Adrenal gland (tissue), 12 donors: ENCODE results near the gene TMPRSS12. TPM values are rescaled to one million over a fixed set of nuclear protein-coding genes. Genes with fewer than 3 reads are reported as not detected.
"Not testable (repeated sequence)": the region's sequence is repeated elsewhere in the genome, so short reads cannot be mapped to it uniquely, and the experiment has no call there.

ENCODE experiments used
- DNase-seq, 7 donors: peaks; one replicate each; pipeline ENCODE4 v3.0.0-alpha.2; 2019 to 2020
- H3K27ac ChIP-seq, 5 donors: fragments of 200-600 bp; sonication (generic) in 4 of 5; 1 replicate in 3 of 5; 2 replicates in 2 of 5; pipeline versions ENCODE4 v1.5.1 to v1.8.0; 2016 to 2020; ENCODE audit warnings: mild to moderate bottlenecking in 1 of 5
- H3K27me3 ChIP-seq: fragments of 200-600 bp; 2 replicates; pipeline ENCODE4 v1.8.0; 2021
- H3K36me3 ChIP-seq, 2 donors: fragments of 200-600 bp; replicated peaks in 1 of 2; 1 replicate in 1 of 2; 2 replicates in 1 of 2; pipeline versions ENCODE4 v1.5.1 to v1.8.0; 2018 to 2022
- H3K4me1 ChIP-seq, 2 donors: fragments of 200-600 bp; replicated peaks in 1 of 2; 1 replicate in 1 of 2; 2 replicates in 1 of 2; pipeline versions ENCODE4 v1.5.1 to v1.8.0; 2018 to 2021
- H3K4me3 ChIP-seq, 4 donors: fragments of 200-600 bp; sonication (generic) in 3 of 4; one replicate each; pipeline ENCODE4 v1.5.1; 2016 to 2018
- H3K9me3 ChIP-seq, 3 donors: fragments of 200-600 bp; sonication (generic) in 1 of 3; replicated peaks in 1 of 3; 1 replicate in 2 of 3; 2 replicates in 1 of 3; pipeline versions ENCODE4 v1.5.1 to v1.8.0; 2016 to 2021
- POLR2A ChIP-seq, 2 donors: fragments of 450-650 bp; IDR thresholded peaks; one replicate each; pipeline ENCODE4 v1.6.1; 2017; ENCODE audit warnings: antibody characterized with exemption in 2 of 2, mild to moderate bottlenecking in 2 of 2, moderate library complexity in 1 of 2
- WGBS, 4 donors: extraction: QIAGEN DNeasy Blood & Tissue Kit in 2 of 4; methylation state at CpG; one replicate each; pipeline versions ENCODE4 v1.1.5 to v1.1.7; 2013 to 2017; 5-methylcytosine and 5-hydroxymethylcytosine counted together
- intact Hi-C, 2 donors: fragments of 100-400 bp; cut with DNase I; formaldehyde crosslinking; loops; one replicate each; pipeline versions ENCODE4 v1.14.1 to v1.15.0; 2022 to 2023
- polyA plus RNA-seq, 3 donors: library from polyadenylated mRNA; stranded (reverse); fragments of 200-250 nt in 2 of 3; fragments of 350-450 nt in 1 of 3; fragmentation: Illumina TruSeq in 1 of 3; extraction: RNeasy Lipid Tissue Mini Kit (QIAGEN cat#74804) in 1 of 3; gene quantifications; one replicate each; pipeline ENCODE4 v1.2.3, GENCODE V29; 2013 to 2014
- total RNA-seq, 9 donors: library from RNA; depleted of rRNA in 4 of 9; stranded (reverse); fragments of >200 nt in 4 of 9; fragments of 120-200 nt in 1 of 9; fragmentation: NEBNext Ultra II Directional in 1 of 9; extraction: Animal tissue kit (Norgen Biotek cat#: 25700) in 1 of 9; gene quantifications; one replicate each; pipeline versions ENCODE4 v1.1.0 to v1.2.4, GENCODE V29; 2013 to 2023
- TF ChIP-seq, protein P1 (sequence below), 6 experiments: fragments of 450-650 bp in 4 of 6; fragments of 200-600 bp in 2 of 6; sonication (generic) in 1 of 6; IDR thresholded peaks; 1 replicate in 5 of 6; 2 replicates in 1 of 6; pipeline versions ENCODE4 v1.5.1 to v1.8.0; 2016 to 2021; ENCODE audit warnings: antibody characterized with exemption in 6 of 6, mild to moderate bottlenecking in 2 of 6, moderate library complexity in 1 of 6
- donor health status: healthy with polysubstance abuse.
- donor health status: Bipolar disorder and iron deficiency.
- donor health status: DM: yes; HTN: yes; CAD: no.
- donor health status: DM: no; HTN: no; CAD: no.
- donor health status: DM: no; HTN: no; CAD: no.
- donor health status: DM: yes; HTN: yes; CAD: no.

TMPRSS12 gene
- total and polyA plus RNA-seq, 12 donors: 0.03 to 0.39 TPM; not detected in 10

DNA sequence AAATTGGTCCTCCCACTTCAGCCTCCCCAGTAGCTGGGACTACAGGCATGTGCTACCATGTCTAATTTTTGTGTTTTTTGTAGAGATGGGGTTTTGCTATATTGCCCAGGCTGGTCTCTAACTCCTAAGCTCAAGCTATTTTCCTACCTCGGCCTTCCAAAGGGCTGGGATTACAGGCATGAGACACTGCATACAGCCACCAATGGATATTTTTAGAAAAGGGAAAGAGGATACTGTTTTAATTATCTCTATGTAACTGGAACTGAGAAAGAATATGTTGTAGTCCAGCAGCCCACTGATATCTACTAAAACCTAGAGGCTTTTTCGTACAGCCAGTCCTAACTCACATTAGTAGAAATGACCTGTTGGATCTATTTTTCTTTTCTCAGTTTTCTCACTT lies 6.2 kb downstream of the TMPRSS12 start:
- WGBS, 4 donors: 87 to 100% (median 93%) methylated on average over 2 of the region's 2 CpGs
- DNase-seq: no peak
- Histone ChIP-seq H3K4me3 (no peak overlapping the region), H3K36me3 (no peaks in the 10 kb centered on the region), H3K4me1 (no peaks in the 10 kb centered on the region), H3K27ac (no peak overlapping the region), H3K27me3 (no peaks in the 10 kb centered on the region), H3K9me3 (no peaks in the 10 kb centered on the region)
- TF ChIP-seq POLR2A (IDR thresholded peaks at IDR 0.05): no peak
- TF ChIP-seq, protein P1, sequence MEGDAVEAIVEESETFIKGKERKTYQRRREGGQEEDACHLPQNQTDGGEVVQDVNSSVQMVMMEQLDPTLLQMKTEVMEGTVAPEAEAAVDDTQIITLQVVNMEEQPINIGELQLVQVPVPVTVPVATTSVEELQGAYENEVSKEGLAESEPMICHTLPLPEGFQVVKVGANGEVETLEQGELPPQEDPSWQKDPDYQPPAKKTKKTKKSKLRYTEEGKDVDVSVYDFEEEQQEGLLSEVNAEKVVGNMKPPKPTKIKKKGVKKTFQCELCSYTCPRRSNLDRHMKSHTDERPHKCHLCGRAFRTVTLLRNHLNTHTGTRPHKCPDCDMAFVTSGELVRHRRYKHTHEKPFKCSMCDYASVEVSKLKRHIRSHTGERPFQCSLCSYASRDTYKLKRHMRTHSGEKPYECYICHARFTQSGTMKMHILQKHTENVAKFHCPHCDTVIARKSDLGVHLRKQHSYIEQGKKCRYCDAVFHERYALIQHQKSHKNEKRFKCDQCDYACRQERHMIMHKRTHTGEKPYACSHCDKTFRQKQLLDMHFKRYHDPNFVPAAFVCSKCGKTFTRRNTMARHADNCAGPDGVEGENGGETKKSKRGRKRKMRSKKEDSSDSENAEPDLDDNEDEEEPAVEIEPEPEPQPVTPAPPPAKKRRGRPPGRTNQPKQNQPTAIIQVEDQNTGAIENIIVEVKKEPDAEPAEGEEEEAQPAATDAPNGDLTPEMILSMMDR (IDR thresholded peaks at IDR 0.05): no peak
- intact Hi-C loops: loop anchor here in 1 of 2 donors (10.0 kb wide), 1 partner anchor 116 kb away; no protein-coding TSS in a partner anchor

DNA sequence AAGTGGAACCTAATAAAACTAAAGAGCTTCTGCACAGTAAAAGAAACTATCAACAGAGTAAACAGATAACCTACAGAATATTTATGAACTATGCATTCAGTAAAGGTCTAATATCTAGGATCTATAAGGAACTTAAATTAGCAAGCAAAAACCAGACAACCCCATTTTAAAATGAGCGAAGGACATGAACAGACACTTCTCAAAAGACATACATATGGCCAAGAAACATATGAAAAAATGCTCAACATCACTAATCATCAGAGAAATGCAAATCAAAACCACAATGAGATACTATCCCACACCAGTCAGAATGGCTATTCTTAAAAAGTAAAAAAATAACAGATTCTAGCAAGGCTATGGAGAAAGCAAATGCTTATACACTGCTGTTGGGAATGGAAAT lies 12.5 kb downstream of the TMPRSS12 start:
- H3K27me3 ChIP-seq, H3K36me3 ChIP-seq, H3K9me3 ChIP-seq, H3K4me3 ChIP-seq, DNase-seq, intact Hi-C loops, H3K4me1 ChIP-seq, H3K27ac ChIP-seq: not testable (repeated sequence)
- WGBS, 4 donors: 84 to 96% (median 93%) methylated on average over 1 of the region's 1 CpG

GRCh38 chr12:50855679-50856078 lies 13.0 kb downstream of the TMPRSS12 start:
- H3K4me3 ChIP-seq, H3K36me3 ChIP-seq, H3K4me1 ChIP-seq, H3K27me3 ChIP-seq, H3K27ac ChIP-seq, DNase-seq, intact Hi-C loops, H3K9me3 ChIP-seq: not testable (repeated sequence)
- 76 to 91% (median 82%) methylated on average over 2 of the region's 2 CpGs for WGBS, 4 donors

DNA sequence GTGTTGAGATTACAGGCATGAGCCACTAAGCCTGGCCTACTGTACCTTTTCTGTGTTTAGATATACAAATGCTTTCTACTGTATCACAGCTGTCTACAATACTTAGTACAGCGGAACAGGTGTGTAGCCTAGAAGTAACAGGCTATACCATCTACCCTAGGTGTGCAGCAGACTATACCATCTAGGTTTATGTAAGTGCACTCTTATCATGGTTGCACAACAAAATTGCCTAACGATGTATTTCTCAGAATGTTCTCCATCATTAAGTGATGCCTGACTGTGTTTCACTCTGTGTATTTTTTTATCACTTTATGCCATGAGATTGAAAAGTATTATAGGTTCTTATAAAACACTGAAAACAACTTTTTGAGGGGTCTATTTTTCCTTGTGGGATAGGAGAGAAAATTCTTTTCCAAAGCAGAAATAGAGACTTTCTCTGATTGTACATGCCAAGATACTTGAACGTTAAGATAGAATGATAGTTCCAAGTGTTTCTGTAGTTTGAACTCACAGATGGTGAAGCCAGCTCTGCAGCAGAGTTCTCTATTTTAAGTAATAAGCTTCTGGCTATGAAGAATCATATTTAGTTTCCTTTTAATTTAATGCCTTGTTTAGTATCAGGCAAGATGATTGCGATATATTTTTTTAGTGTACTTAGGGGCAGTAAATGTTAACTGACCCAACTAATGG lies 17.0 kb downstream of the TMPRSS12 start:
- 75 to 83% (median 79%) methylated on average over 4 of the region's 4 CpGs for WGBS, 4 donors
- Histone ChIP-seq H3K4me3 (no peak overlapping the region), H3K27me3 (no peaks in the 10 kb centered on the region), H3K4me1 (no peaks in the 10 kb centered on the region), H3K27ac (no peak overlapping the region), H3K9me3 (no peaks in the 10 kb centered on the region), H3K36me3 (no peaks in the 10 kb centered on the region)
- intact Hi-C loops: no loop called here
- DNase-seq: no peak
- TF ChIP-seq, protein P1 (IDR thresholded peaks at IDR 0.05): no peak
- TF ChIP-seq POLR2A (IDR thresholded peaks at IDR 0.05): no peak

- Histone ChIP-seq H3K9me3 (no peaks in the 10 kb centered on the region), H3K36me3 (no peaks in the 10 kb centered on the region), H3K4me3 (no peak overlapping the region), H3K27ac (no peak overlapping the region), H3K4me1 (no peaks in the 10 kb centered on the region), H3K27me3 (no peaks in the 10 kb centered on the region)
- 84 to 93% (median 88%) methylated on average over 6 of the region's 6 CpGs for WGBS, 4 donors
- intact Hi-C loops: no loop called here
- TF ChIP-seq POLR2A (IDR thresholded peaks at IDR 0.05): no peak
- TF ChIP-seq, protein P1 (IDR thresholded peaks at IDR 0.05): no peak
- DNase-seq: no peak
Measured at GRCh38 chr12:50862316-50862715, 19.6 kb downstream of the TMPRSS12 start.
